Activated naive CD8-positive, alpha-beta T cell treated with anti-CD3 and anti-CD28 coated beads, Interleukin-2, amount 50 U/mL, for 24 hours (primary cell): ENCODE results near the gene KYAT1.
A peak's percentile ranks its signal among the peaks of the same experiment; 100 is the strongest.
"Not testable (repeated sequence)": the region's sequence is repeated elsewhere in the genome, so short reads cannot be mapped to it uniquely, and the experiment has no call there.

Experiments
- ATAC-seq: fragments of 150-1000 bp; cut with Tn5 transposase; one replicate; pipeline ENCODE4 v1.10.0; 2021
- DNase-seq: peaks from one replicate; pipeline ENCODE4 v3.0.0; 2021
- H3K27ac Mint-ChIP-seq: one replicate; pipeline ENCODE4 v1.8.0; 2021; ENCODE audit warnings: mild to moderate bottlenecking, mixed read lengths
- H3K27me3 Mint-ChIP-seq: one replicate; pipeline ENCODE4 v1.8.0; 2021; ENCODE audit warnings: mixed read lengths
- H3K36me3 Mint-ChIP-seq: one replicate; pipeline ENCODE4 v1.8.0; 2021; ENCODE audit warnings: low read depth, mixed read lengths
- H3K4me1 Mint-ChIP-seq: one replicate; pipeline ENCODE4 v1.8.0; 2021; ENCODE audit warnings: mixed read lengths
- H3K4me3 Mint-ChIP-seq: one replicate; pipeline ENCODE4 v1.8.0; 2021; ENCODE audit warnings: mild to moderate bottlenecking, moderate library complexity, mixed read lengths
- H3K9me3 Mint-ChIP-seq: one replicate; pipeline ENCODE4 v1.8.0; 2021; ENCODE audit warnings: mixed read lengths

The KYAT1 gene

DNA sequence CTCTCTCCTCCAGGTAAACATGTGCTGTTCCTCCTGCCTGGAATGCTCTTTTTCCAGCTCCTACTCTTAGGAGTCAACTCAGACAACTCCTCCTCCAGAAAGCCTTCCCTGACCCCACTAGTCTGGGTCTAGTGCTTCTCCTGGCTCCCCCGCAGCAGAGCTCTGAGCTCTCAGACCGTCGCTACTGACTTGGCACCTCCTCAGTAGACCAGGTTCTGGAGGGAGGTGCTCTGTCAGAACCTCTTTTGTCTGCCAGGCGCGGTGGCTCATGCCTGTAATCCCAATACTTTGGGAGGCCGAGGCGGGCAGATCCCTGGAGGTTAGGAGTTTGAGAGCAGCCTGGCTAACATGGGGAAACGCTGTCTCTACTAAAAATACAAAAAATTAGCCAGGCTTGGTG, 3.6 kb upstream of the KYAT1 start:
- no peaks in the 10 kb centered on the region for H3K9me3 Mint-ChIP-seq
- H3K4me3 Mint-ChIP-seq, result no peak overlapping the region
- H3K27me3 Mint-ChIP-seq, result no peaks in the 10 kb centered on the region
- ATAC-seq (no peak), DNase-seq (no peak)
- no peak overlapping the region for H3K27ac Mint-ChIP-seq
- peaks cover 11% of the 10 kb centered on the region for H3K36me3 Mint-ChIP-seq
- peaks cover 33% of the 10 kb centered on the region for H3K4me1 Mint-ChIP-seq

- no peaks in the 10 kb centered on the region for H3K27me3 Mint-ChIP-seq
- no peaks in the 10 kb centered on the region for H3K9me3 Mint-ChIP-seq
- DNase-seq, result no peak
- H3K27ac Mint-ChIP-seq, result no peak overlapping the region
- peaks cover 36% of the 10 kb centered on the region for H3K4me1 Mint-ChIP-seq
- peak overlapping the region; percentile 96 for H3K4me3 Mint-ChIP-seq
- no peak for ATAC-seq
- peaks cover 11% of the 10 kb centered on the region for H3K36me3 Mint-ChIP-seq
Measured at GRCh38 chr9:128884164-128884563, 2.4 kb upstream of the KYAT1 start.

- Mint-ChIP-seq H3K36me3 (peaks cover 7% of the 10 kb centered on the region), H3K27ac (peak overlapping the region; percentile 85), H3K4me1 (peaks cover 40% of the 10 kb centered on the region), H3K27me3 (no peaks in the 10 kb centered on the region), H3K4me3 (peak overlapping the region; percentile 96), H3K9me3 (no peaks in the 10 kb centered on the region)
- ATAC-seq, result peak; percentile 9
- no peak for DNase-seq
Measured at GRCh38 chr9:128882677-128883603, 1.2 kb upstream of the KYAT1 start.

GRCh38 chr9:128877852-128878251, 3.9 kb downstream of the KYAT1 start:
- DNase-seq (no peak), ATAC-seq (no peak)
- H3K9me3 Mint-ChIP-seq, result no peaks in the 10 kb centered on the region
- no peak overlapping the region for H3K4me3 Mint-ChIP-seq
- H3K4me1 Mint-ChIP-seq, result peaks cover 24% of the 10 kb centered on the region
- no peak overlapping the region for H3K27ac Mint-ChIP-seq
- no peaks in the 10 kb centered on the region for H3K27me3 Mint-ChIP-seq
- H3K36me3 Mint-ChIP-seq, result no peaks in the 10 kb centered on the region

DNA sequence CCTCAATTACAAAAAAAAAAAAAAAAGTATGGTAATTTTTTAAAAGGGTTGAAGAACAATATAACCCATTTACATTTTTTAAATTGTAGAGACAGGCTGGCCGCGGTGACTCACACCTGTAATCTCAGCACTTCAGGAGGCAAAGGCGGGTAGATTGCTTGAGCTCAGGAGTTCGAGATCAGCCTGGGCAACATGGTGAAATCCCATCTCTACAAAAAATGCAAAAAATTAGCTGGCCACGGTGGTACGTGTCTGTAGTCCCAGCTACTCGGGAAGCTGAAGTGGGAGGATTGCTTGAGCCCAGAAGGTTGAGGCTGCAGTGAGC, 10.8 kb downstream of the KYAT1 start:
- not testable (repeated sequence) for H3K36me3 Mint-ChIP-seq, DNase-seq, H3K4me1 Mint-ChIP-seq, H3K9me3 Mint-ChIP-seq, ATAC-seq, H3K4me3 Mint-ChIP-seq, H3K27ac Mint-ChIP-seq, H3K27me3 Mint-ChIP-seq

- Mint-ChIP-seq H3K4me3 (no peak overlapping the region), H3K36me3 (peaks cover 3% of the 10 kb centered on the region), H3K4me1 (peaks cover 8% of the 10 kb centered on the region), H3K27me3 (no peaks in the 10 kb centered on the region), H3K9me3 (no peaks in the 10 kb centered on the region), H3K27ac (no peak overlapping the region)
- ATAC-seq, result no peak
- no peak for DNase-seq
Measured at GRCh38 chr9:128870128-128870940, 11.4 kb downstream of the KYAT1 start.

DNA sequence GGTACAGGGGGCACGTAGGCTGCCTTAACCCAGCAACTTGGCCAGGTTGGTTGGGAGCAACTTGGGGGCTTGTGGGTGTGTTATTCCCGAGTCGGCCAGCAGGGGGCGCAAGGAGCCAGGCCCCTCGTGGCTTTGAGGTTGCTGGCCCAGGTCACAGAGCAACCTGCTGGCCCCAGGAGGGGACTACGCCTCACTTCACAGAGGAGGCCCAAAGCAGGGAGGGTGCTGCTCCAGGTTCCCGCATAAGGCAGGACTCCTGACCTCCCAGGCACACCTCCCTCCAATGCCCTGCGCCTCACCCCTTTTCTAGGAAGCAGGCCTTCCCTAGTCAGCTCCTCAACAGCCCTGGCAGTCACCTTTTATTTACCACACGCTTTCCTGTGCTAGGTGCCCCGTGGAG, 18.1 kb downstream of the KYAT1 start:
- peak; percentile 90 for ATAC-seq
- Mint-ChIP-seq H3K27me3 (no peaks in the 10 kb centered on the region), H3K36me3 (no peaks in the 10 kb centered on the region), H3K9me3 (no peaks in the 10 kb centered on the region), H3K4me3 (no peak overlapping the region), H3K4me1 (peaks cover 3% of the 10 kb centered on the region), H3K27ac (no peak overlapping the region)
- peak; percentile 88 for DNase-seq

- H3K27me3 Mint-ChIP-seq, result no peaks in the 10 kb centered on the region
- H3K36me3 Mint-ChIP-seq, result no peaks in the 10 kb centered on the region
- no peak for ATAC-seq
- peaks cover 3% of the 10 kb centered on the region for H3K4me1 Mint-ChIP-seq
- H3K4me3 Mint-ChIP-seq, result no peak overlapping the region
- H3K27ac Mint-ChIP-seq, result no peak overlapping the region
- H3K9me3 Mint-ChIP-seq, result no peaks in the 10 kb centered on the region
- no peak for DNase-seq
Measured at GRCh38 chr9:128862401-128862851, 19.3 kb downstream of the KYAT1 start.

DNA sequence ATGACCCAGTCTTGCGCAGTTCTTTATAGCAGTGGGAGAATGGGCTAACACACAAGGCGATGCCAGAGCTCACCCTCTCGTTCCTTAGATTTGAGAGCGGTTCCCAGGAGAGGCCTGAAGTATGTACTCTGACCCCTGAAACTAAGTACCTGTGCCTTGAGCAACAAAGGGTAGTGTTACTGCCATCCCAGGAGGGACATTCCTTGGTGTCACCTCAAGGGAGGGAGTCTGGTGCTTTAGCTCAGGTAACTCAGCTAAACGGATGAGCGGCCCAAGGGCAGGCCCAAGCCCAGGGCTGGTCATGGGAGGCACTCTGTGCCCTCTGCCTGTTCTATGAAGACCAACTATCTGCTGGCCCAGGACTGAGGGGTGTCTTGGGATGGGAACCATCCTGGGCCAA, 20.2 kb downstream of the KYAT1 start:
- DNase-seq, result no peak
- Mint-ChIP-seq H3K4me3 (no peak overlapping the region), H3K4me1 (peaks cover 3% of the 10 kb centered on the region), H3K36me3 (no peaks in the 10 kb centered on the region), H3K27me3 (no peaks in the 10 kb centered on the region), H3K27ac (no peak overlapping the region), H3K9me3 (no peaks in the 10 kb centered on the region)
- ATAC-seq, result no peak

DNA sequence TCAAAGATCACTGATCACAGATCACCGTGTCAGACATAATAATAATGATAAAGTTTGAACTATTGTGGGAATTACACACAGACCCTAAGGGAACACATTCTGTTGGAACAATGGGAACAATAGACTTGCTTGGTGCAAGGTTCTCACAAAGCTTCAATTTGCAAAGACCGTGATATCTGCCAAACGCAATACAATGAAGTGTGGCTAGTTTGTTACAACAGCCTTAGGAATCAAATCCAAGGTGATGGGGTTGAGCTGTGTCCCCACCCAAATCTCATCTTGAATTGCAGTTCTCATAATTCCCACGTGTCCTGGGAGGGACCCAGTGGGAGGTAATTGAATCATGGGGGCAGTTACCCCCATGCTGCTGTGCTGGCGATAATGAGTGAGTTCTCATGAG, 20.8 kb downstream of the KYAT1 start:
- Mint-ChIP-seq H3K9me3 (no peaks in the 10 kb centered on the region), H3K27me3 (no peaks in the 10 kb centered on the region), H3K27ac (no peak overlapping the region), H3K4me1 (peaks cover 3% of the 10 kb centered on the region), H3K36me3 (no peaks in the 10 kb centered on the region), H3K4me3 (no peak overlapping the region)
- ATAC-seq (no peak), DNase-seq (no peak)

DNA sequence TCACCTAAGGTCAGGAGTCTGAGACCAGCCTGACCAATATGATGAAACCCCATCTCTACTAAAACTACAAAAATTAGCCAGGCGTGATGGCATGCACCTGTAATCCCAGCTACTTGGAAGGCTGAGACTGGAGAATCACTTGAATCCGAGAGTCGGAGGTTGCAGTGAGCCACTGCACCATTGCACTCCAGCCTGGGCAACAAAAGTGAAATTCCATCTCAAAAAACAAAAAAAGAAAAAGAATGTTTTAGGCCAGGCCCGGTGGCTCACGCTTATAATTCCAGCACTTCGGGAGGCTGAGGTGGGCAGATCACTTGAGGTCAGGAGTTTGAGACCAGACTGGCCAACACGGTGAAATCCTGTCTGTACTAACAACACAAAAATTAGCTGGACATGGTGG, 23.3 kb downstream of the KYAT1 start:
- ATAC-seq, H3K36me3 Mint-ChIP-seq, H3K27ac Mint-ChIP-seq, H3K9me3 Mint-ChIP-seq, DNase-seq, H3K4me3 Mint-ChIP-seq, H3K4me1 Mint-ChIP-seq, H3K27me3 Mint-ChIP-seq: not testable (repeated sequence)

DNA sequence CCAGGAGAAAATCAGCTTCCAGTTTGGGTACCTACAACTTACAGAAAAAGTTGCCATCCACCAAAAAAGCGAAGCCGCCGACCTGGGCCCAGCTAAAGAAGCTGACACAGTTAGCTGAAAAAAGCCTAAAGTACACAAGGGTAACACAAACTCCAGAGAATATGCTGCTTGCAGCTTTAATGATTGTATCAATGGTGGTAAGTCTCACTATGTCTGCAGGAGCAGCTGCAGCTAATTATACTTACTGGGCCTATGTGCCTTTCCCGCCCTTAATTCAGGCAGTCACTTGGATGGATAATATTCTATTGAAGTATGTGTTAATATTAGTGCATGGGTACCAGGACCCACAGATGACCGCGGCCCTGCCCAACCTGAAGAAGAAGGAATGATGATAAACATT, 27.3 kb downstream of the KYAT1 start:
- not testable (repeated sequence) for H3K4me3 Mint-ChIP-seq, DNase-seq, H3K27ac Mint-ChIP-seq, H3K4me1 Mint-ChIP-seq, ATAC-seq, H3K27me3 Mint-ChIP-seq
- Mint-ChIP-seq H3K36me3 (peaks cover 16% of the 10 kb centered on the region), H3K9me3 (peaks cover 14% of the 10 kb centered on the region)

- peaks cover 21% of the 10 kb centered on the region for H3K36me3 Mint-ChIP-seq
- ATAC-seq, H3K27me3 Mint-ChIP-seq, DNase-seq, H3K4me3 Mint-ChIP-seq, H3K27ac Mint-ChIP-seq, H3K4me1 Mint-ChIP-seq: not testable (repeated sequence)
- H3K9me3 Mint-ChIP-seq, result peaks cover 14% of the 10 kb centered on the region
Measured at GRCh38 chr9:128852646-128853045, 29.1 kb downstream of the KYAT1 start.

- DNase-seq, H3K27me3 Mint-ChIP-seq, ATAC-seq, H3K4me1 Mint-ChIP-seq, H3K27ac Mint-ChIP-seq, H3K4me3 Mint-ChIP-seq: not testable (repeated sequence)
- Mint-ChIP-seq H3K9me3 (peaks cover 14% of the 10 kb centered on the region), H3K36me3 (peaks cover 23% of the 10 kb centered on the region)
Measured at GRCh38 chr9:128851779-128852600, 29.8 kb downstream of the KYAT1 start.
